ENCODE results near the gene KDM4C.
A peak's percentile ranks its signal among the peaks of the same experiment; 100 is the strongest.
"Not testable (repeated sequence)": the region's sequence is repeated elsewhere in the genome, so short reads cannot be mapped to it uniquely, and the experiment has no call there.

KDM4C gene

GRCh38 chr9:6948921-6949320 is 191.1 kb downstream of the KDM4C start:
- H3K4me1 Mint-ChIP-seq (ENCODE audit: low read depth) = peaks cover 32% of the 10 kb centered on the region
- H3K4me3 Mint-ChIP-seq; H3K36me3 Mint-ChIP-seq; H3K27ac Mint-ChIP-seq; H3K9me3 Mint-ChIP-seq (ENCODE audit: low read depth); H3K27me3 Mint-ChIP-seq: not testable (repeated sequence)

DNA sequence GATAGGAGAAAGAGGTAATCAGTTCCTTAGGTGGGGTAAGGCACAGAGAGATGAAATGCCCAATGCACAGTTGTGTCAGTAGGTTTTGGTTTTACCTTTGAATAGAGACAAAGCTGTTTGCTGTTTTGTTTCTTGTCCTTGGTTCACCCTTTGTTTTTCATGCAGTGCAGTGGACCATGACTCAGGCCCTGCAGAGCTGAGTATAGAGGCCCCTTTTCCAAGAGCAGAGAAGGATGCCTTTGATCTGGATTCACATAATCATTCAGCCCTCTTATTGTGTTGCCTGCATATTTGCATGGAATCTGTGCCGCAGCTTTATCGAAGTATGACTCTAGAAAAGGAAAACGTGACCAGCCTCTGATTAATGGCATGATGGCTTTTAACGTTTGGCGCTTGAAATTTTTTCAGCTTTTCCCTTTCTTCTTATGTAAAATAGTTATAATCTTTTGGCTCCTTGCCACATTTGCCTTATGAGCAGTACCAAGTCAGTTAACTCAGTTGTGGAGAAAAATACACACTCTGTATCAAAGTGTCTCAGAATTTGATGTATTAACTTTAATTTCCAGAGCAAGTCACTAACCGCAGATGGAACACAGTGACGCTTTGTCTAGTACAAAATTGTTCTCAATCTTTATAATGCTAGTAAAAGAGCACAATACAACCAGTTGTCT is 197.6 kb downstream of the KDM4C start:
- Mint-ChIP-seq H3K4me3 (no peak overlapping the region), H3K4me1 (ENCODE audit: low read depth) (peaks cover 35% of the 10 kb centered on the region), H3K27ac (peak overlapping the region; percentile 80), H3K36me3 (peaks cover 11% of the 10 kb centered on the region), H3K27me3 (no peaks in the 10 kb centered on the region), H3K9me3 (ENCODE audit: low read depth) (no peaks in the 10 kb centered on the region)

DNA sequence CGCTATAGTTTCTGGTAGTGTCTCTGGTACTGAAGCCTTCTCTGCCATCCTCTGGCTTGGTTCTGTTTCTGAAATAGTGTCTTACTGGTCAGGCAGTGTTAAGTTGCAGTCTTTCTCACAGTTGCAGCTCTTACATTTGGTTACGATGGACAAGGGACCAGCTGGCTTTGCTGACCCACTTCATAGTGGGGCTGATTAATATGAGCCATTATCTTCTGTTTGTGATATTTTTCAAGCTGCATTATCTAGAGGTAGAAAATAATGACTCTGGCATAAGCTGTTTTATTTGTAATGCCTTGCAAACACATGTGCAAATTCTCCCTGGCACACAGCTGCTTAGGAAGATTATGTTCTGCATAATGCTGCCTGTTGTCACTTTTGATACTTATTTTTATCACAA is 199.1 kb downstream of the KDM4C start:
- H3K27ac Mint-ChIP-seq = no peak overlapping the region
- peaks cover 30% of the 10 kb centered on the region for H3K4me1 Mint-ChIP-seq (ENCODE audit: low read depth)
- no peak overlapping the region for H3K4me3 Mint-ChIP-seq
- H3K27me3 Mint-ChIP-seq = no peaks in the 10 kb centered on the region
- H3K36me3 Mint-ChIP-seq = peaks cover 12% of the 10 kb centered on the region
- H3K9me3 Mint-ChIP-seq (ENCODE audit: low read depth) = no peaks in the 10 kb centered on the region

DNA sequence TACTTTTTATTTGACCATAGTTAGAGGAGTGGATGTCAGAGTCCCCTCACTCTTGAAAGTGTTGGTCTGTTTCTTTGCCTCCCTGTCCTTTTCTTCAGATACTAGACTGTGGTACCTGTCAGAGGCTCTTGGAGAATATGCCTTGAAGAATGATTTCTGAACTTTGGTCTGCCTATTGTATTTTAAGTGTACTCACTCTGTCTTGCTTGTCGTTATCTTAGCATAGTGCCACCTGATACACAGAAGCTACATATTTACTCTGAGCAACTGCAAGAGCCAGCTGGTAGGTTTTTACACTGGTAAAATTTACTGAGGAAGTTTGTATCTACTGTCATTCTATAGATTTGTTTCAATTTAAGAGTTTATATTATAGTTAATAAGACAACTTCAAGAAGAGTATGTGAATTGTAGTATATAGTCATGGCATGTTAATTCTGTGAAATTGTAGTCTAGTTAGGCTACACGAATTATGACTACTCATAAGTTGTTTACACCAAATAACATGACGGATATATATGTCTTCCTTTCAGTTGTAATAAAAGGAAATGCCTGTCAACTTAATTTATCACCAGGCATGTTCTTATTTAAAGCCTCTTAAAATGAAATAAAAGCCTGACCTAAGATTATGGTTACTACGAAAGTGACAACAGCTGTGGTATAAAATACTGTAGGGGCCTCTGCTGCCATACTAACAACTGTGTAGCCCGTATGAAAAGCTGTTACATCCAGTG is 201.7 kb downstream of the KDM4C start:
- Mint-ChIP-seq H3K27ac (no peak overlapping the region), H3K27me3 (no peaks in the 10 kb centered on the region), H3K4me3 (no peak overlapping the region), H3K4me1 (ENCODE audit: low read depth) (peaks cover 16% of the 10 kb centered on the region), H3K9me3 (ENCODE audit: low read depth) (no peaks in the 10 kb centered on the region), H3K36me3 (peaks cover 18% of the 10 kb centered on the region)

DNA sequence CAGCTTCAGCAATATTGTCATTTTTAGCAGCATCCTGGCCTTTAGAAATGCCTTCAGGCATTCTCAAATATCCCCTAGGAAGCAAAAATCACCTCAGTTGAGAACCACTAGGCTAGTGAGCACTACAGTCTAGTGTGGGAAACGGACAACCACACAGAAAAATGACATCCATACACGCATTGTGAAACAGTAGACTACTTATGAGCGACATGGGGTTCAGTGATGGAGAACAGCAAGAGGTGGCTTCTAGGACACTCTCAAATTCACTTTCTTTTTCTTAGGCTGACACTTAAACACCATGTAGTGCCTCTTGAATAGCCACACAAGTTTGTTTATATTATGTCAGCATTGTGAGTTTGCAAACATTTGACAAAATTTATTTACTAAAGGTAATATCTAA is 203.0 kb downstream of the KDM4C start:
- Mint-ChIP-seq H3K9me3 (ENCODE audit: low read depth) (no peaks in the 10 kb centered on the region), H3K36me3 (peaks cover 16% of the 10 kb centered on the region), H3K4me1 (ENCODE audit: low read depth) (peaks cover 3% of the 10 kb centered on the region)

GRCh38 chr9:6961845-6962522 is 204.2 kb downstream of the KDM4C start:
- H3K27ac Mint-ChIP-seq = no peak overlapping the region
- no peaks in the 10 kb centered on the region for H3K9me3 Mint-ChIP-seq (ENCODE audit: low read depth)
- H3K4me3 Mint-ChIP-seq = no peak overlapping the region
- peaks cover 6% of the 10 kb centered on the region for H3K4me1 Mint-ChIP-seq (ENCODE audit: low read depth)
- H3K36me3 Mint-ChIP-seq = peaks cover 16% of the 10 kb centered on the region
- H3K27me3 Mint-ChIP-seq = no peaks in the 10 kb centered on the region

More for the DNA sequence above, 203.0 kb downstream of the KDM4C start:
- Mint-ChIP-seq H3K27ac (no peak overlapping the region), H3K27me3 (no peaks in the 10 kb centered on the region), H3K4me3 (no peak overlapping the region)

GRCh38 chr9:6965566-6965965 is 207.8 kb downstream of the KDM4C start:
- Mint-ChIP-seq H3K27ac (no peak overlapping the region), H3K4me1 (ENCODE audit: low read depth) (peaks cover 22% of the 10 kb centered on the region)

GRCh38 chr9:6968271-6968670 is 210.5 kb downstream of the KDM4C start:
- Mint-ChIP-seq H3K27me3 (no peaks in the 10 kb centered on the region), H3K36me3 (peaks cover 9% of the 10 kb centered on the region), H3K9me3 (ENCODE audit: low read depth) (no peaks in the 10 kb centered on the region), H3K4me1 (ENCODE audit: low read depth) (peaks cover 35% of the 10 kb centered on the region), H3K27ac (no peak overlapping the region), H3K4me3 (no peak overlapping the region)

More at GRCh38 chr9:6965566-6965965, 207.8 kb downstream of the KDM4C start:
- Mint-ChIP-seq H3K27me3 (no peaks in the 10 kb centered on the region), H3K36me3 (peaks cover 12% of the 10 kb centered on the region), H3K9me3 (ENCODE audit: low read depth) (no peaks in the 10 kb centered on the region), H3K4me3 (no peak overlapping the region)

- peaks cover 6% of the 10 kb centered on the region for H3K36me3 Mint-ChIP-seq
- H3K27ac Mint-ChIP-seq = no peak overlapping the region
- no peak overlapping the region for H3K4me3 Mint-ChIP-seq
- H3K9me3 Mint-ChIP-seq (ENCODE audit: low read depth) = no peaks in the 10 kb centered on the region
- H3K27me3 Mint-ChIP-seq = no peaks in the 10 kb centered on the region
- peaks cover 37% of the 10 kb centered on the region for H3K4me1 Mint-ChIP-seq (ENCODE audit: low read depth)
Observed at GRCh38 chr9:6969805-6970204, 212.0 kb downstream of the KDM4C start.

DNA sequence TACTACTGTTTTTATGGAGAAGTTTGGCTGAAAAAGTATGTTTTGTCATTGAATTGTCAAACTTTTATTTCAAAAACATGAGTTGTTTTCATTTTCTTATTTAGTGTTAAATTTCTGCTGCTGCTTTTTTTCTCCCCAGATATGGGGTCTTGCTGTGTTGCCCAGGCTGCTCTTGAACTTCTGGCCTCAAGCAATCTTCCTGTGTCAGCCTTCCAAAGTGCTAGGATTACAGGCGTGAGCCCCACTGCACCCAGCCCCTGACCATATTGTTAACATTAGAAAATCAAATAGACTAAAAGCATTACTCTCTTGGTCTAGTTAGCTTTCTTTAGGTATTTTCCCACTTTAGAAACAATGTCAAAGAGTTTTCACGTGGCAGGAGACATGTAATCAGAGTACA is 215.3 kb downstream of the KDM4C start:
- no peaks in the 10 kb centered on the region for H3K27me3 Mint-ChIP-seq
- H3K4me3 Mint-ChIP-seq = no peak overlapping the region
- no peak overlapping the region for H3K27ac Mint-ChIP-seq
- peaks cover 6% of the 10 kb centered on the region for H3K36me3 Mint-ChIP-seq
- no peaks in the 10 kb centered on the region for H3K9me3 Mint-ChIP-seq (ENCODE audit: low read depth)
- H3K4me1 Mint-ChIP-seq (ENCODE audit: low read depth) = peaks cover 33% of the 10 kb centered on the region

DNA sequence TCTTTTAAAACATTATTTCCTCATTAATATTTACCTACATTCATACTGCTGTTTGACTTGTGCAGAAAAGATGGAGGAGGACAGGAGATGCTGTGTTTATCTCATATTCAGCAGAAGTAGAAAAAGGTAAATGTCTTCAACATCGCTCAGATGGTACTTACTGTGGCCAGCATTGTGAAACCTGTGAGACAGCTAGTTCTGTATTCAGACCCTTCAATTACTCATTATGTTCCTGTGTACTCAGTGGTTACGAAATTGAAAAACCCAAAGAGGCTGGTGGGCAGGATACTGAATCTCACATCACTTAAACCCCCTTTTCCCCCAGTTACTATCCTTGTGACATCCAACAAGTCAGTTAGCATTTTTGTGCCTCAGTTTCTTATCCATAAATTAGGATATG is 216.0 kb downstream of the KDM4C start:
- Mint-ChIP-seq H3K36me3 (peaks cover 8% of the 10 kb centered on the region), H3K27me3 (no peaks in the 10 kb centered on the region), H3K27ac (no peak overlapping the region), H3K4me1 (ENCODE audit: low read depth) (peaks cover 28% of the 10 kb centered on the region), H3K4me3 (no peak overlapping the region), H3K9me3 (ENCODE audit: low read depth) (no peaks in the 10 kb centered on the region)

DNA sequence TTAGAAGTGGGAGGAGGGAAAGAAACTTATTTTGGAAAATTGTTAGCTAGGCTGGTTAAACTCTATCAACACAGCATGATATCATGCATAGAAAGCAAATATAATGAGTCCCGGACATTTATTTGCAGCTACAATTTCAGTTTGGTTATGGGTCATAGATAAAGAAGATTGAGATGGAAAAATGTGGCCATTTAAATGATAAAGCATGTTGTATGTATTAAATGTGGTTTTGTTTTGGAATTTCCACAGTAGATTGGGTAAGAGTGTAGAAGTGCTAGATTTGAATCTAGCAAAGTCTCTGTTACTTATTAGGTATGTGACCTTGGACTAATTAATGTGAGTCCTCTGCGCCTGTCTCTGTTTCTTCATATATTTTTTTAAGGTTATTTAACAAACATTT is 217.4 kb downstream of the KDM4C start:
- H3K27me3 Mint-ChIP-seq = no peaks in the 10 kb centered on the region
- H3K4me1 Mint-ChIP-seq (ENCODE audit: low read depth) = peaks cover 27% of the 10 kb centered on the region
- no peaks in the 10 kb centered on the region for H3K9me3 Mint-ChIP-seq (ENCODE audit: low read depth)
- no peak overlapping the region for H3K4me3 Mint-ChIP-seq
- peaks cover 6% of the 10 kb centered on the region for H3K36me3 Mint-ChIP-seq
- H3K27ac Mint-ChIP-seq = no peak overlapping the region

- Mint-ChIP-seq H3K27ac (no peak overlapping the region), H3K9me3 (ENCODE audit: low read depth) (no peaks in the 10 kb centered on the region), H3K36me3 (peaks cover 12% of the 10 kb centered on the region), H3K4me3 (no peak overlapping the region), H3K27me3 (no peaks in the 10 kb centered on the region), H3K4me1 (ENCODE audit: low read depth) (peaks cover 11% of the 10 kb centered on the region)
Observed at GRCh38 chr9:6977761-6978160, 220.0 kb downstream of the KDM4C start.

DNA sequence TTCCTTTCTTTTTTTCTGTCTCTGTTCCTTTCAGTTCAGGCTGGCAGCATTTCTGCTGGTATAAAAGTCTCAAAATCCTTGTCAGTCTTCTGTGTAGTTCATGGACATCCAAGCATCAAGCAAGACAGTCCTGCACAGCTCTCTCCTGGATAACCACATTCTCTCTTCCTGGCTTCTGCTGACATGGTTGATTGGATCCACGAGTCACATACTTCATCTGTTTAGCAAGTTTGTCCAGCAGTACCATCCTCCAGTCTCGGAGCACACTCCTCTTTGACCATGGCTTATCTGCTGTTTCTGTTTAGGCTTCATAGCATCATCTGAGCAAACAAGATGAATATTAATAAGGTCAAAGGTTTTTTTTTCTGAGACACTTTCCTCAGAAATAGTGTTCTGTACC is 220.8 kb downstream of the KDM4C start:
- H3K27ac Mint-ChIP-seq = no peak overlapping the region
- H3K4me3 Mint-ChIP-seq = no peak overlapping the region
- H3K4me1 Mint-ChIP-seq (ENCODE audit: low read depth) = peaks cover 10% of the 10 kb centered on the region
- H3K36me3 Mint-ChIP-seq = peaks cover 14% of the 10 kb centered on the region
- H3K9me3 Mint-ChIP-seq (ENCODE audit: low read depth) = no peaks in the 10 kb centered on the region
- no peaks in the 10 kb centered on the region for H3K27me3 Mint-ChIP-seq

DNA sequence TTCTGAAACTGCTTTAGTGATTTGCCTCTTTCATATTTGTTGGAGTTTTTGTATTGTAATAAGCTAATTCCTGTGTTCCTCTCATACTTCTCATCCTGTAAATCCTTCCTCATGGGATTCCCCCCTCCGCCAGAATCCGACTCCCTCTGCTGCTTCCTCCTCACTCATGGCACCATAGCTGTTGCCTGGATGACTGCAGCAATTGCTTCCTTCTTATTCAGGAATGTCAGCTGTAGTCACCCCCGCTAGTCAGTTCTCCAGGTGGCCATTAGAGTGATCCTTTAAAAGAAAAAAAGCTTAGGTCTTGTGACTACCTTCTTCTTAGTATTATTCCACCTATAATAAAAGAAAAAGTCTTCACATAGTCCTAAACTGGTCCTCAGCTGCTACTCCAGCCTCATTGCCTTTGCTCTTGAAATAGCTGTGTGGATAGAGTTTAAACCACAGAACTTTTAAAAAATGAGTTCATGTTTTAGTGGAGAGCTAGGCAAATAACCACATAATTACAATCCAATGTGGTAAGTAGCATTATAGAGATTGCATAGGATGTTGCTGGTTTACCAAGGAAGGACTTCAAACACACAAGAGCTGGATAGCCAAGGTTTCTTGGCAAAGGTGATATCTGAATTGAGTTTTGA is 227.3 kb downstream of the KDM4C start:
- Mint-ChIP-seq H3K4me1 (ENCODE audit: low read depth) (no peaks in the 10 kb centered on the region), H3K27me3 (no peaks in the 10 kb centered on the region), H3K4me3 (no peak overlapping the region), H3K9me3 (ENCODE audit: low read depth) (no peaks in the 10 kb centered on the region), H3K27ac (no peak overlapping the region), H3K36me3 (peaks cover 36% of the 10 kb centered on the region)

All from activated naive CD8-positive, alpha-beta T cell (primary cell).